Peyer's patch (tissue), 4 donors: Measurements from ENCODE around the gene RALGPS1.

Source experiments
- POLR2A ChIP-seq, 2 donors: fragments of 450-650 bp; IDR thresholded peaks; one replicate each; pipeline ENCODE4 v1.5.1; 2017; ENCODE audit warnings: antibody characterized with exemption in 2 of 2, mild to moderate bottlenecking in 2 of 2, moderate library complexity in 2 of 2
- TF ChIP-seq, protein P1 (sequence below), 6 experiments: fragments of 450-650 bp in 4 of 6; fragments of 200-600 bp in 2 of 6; sonication (generic) in 1 of 6; IDR thresholded peaks; one replicate each; pipeline ENCODE4 v1.5.1; 2017 to 2019; ENCODE audit warnings: antibody characterized with exemption in 6 of 6, mild to moderate bottlenecking in 3 of 6, moderate library complexity in 1 of 6

DNA sequence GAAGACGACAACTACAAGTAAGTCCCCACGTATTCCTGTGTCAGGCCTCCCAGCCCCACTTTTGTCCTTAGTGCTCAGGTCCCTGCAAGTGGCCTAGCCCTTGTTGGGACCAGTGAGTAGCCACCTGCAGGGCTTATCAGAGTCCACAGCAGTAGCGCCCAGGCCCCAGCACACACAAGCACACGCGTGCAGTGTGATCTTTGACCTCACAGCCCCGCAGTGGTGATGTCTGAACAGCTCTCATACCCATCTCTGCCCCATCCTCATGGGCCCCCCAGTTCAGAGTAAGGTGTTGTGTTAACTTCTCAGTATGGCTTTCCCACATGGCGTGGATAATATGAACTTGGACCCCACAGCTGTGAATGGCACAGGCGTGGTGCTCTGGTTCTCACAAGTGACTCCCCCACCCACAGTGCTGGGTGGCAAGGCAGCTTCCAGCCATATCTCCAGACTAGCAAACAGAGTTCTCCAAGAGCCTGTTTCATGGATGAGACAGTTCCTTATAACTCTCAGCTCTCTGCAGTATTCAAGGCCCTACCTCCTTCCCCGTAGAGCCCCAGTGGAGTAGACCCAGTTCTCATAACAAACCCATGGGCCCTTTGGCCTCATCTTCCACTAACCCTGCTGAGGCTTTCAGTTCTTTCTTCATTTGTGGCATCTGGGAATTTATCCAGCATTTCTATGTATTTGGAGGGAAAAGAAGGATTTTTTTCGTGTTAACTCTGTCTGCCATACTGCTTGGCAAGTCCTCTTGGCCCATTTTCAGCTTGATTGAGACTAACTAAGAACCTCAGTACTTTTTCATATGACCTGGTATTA lies 254.4 kb downstream of the RALGPS1 start:
- no peak for TF ChIP-seq POLR2A (IDR thresholded peaks at IDR 0.05)
- TF ChIP-seq, protein P1, sequence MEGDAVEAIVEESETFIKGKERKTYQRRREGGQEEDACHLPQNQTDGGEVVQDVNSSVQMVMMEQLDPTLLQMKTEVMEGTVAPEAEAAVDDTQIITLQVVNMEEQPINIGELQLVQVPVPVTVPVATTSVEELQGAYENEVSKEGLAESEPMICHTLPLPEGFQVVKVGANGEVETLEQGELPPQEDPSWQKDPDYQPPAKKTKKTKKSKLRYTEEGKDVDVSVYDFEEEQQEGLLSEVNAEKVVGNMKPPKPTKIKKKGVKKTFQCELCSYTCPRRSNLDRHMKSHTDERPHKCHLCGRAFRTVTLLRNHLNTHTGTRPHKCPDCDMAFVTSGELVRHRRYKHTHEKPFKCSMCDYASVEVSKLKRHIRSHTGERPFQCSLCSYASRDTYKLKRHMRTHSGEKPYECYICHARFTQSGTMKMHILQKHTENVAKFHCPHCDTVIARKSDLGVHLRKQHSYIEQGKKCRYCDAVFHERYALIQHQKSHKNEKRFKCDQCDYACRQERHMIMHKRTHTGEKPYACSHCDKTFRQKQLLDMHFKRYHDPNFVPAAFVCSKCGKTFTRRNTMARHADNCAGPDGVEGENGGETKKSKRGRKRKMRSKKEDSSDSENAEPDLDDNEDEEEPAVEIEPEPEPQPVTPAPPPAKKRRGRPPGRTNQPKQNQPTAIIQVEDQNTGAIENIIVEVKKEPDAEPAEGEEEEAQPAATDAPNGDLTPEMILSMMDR (IDR thresholded peaks at IDR 0.05), result no peak
